Activated T-helper 9 cell treated with anti-CD3 and anti-CD28 coated beads, Interleukin-2, amount 50 U/mL, for 16 hours (primary cell): ENCODE measurements around the gene DCST1.

Source experiments
- DNase-seq: peaks from one replicate; pipeline ENCODE4 v3.0.0-alpha.2; 2020; ENCODE audit warnings: low read depth

DCST1 gene

DNA sequence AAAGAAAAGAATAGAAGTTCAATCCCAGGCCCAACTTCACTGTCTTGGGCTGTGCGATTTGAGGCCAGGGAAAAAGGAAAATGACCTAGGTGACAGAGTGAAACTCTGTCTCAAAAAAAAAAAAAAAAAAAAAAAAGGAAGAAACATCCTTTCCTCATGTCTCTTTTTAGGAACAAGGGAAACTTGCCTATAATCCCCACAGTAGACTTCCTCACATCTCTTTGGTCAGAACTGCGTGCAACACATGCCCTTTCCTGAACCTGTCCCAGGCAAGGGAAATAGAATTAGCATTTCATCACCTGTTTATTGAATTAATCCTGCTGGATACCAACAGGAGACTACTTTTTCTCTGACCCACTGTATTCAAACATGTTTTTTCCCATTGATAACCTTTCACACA is 2.3 kb downstream of the DCST1 start:
- no peak for DNase-seq

DNA sequence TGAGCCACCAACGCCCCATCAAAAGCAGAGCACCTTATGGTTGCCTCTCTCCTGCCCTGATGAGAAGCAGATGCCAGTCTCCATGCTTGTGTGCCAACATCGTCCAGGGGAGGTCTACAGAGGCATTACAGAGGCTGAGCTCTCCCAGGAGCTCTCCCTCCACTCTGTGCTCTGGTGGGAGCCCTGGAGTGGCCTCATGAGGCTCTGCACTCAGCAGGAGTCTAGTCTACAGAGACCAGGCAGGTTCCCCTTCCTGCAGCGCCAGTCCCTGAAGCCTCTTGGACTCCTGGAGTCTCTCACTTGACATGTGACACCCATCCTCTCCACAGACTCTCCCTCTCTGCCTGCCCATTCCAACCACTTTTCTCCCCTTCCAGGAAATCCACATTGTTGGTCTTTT is 3.4 kb downstream of the DCST1 start:
- DNase-seq, result no peak

GRCh38 chr1:155037851-155038441 is 4.3 kb downstream of the DCST1 start:
- DNase-seq, result no peak

DNA sequence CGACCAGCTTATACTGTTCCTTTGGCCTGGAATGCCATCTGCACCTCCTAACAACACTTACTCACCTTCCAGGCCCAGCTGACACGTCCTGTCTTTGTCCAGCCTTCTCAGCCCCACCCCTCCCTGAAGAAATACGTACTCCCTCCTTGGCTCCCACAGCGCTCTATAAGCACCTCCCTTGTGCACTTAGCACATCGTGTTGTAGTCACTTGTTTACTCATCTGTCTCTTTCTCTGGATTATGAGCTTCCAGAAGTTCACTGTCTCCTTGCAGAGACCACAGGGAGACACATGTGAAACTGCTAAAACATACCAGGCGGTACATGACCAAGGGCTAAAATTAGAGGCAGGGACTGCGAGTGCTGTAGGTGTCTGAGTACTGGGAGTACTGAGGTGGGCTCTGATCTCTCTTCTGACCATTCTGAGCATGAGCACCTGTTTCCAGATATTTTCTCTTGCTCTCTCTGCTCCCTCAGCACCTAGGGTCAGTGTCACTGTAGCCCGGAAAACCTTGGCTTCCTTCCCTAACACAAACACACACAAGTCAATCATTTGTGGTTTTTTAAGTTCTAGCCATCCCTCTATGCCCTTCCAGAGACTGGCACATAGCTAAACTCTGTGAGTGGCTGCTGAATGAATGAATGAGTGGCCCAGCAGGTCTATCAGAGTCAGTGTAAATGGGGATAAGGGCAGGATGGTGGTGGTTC is 5.1 kb downstream of the DCST1 start:
- DNase-seq, result no peak

DNA sequence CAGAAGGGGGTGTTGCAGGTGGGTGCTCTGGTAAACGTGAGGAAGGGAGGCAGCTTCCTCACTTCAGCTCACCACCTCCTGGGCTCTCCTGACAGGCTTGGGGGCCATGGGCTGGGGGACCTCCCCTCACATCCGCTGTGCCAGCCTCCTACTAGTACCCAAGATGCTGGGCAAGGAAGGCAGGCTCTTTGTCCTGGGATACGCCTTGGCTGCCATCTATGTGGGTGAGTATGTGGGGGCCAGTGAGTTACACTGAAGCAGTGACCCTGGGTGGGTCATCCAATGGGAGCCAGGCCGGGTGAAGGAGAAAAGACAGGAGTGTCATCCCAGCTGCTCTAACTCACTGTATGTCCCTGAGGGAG is 5.7 kb downstream of the DCST1 start:
- DNase-seq, result no peak

- DNase-seq, result no peak
Measured at GRCh38 chr1:155040358-155041093, 6.9 kb downstream of the DCST1 start.

DNA sequence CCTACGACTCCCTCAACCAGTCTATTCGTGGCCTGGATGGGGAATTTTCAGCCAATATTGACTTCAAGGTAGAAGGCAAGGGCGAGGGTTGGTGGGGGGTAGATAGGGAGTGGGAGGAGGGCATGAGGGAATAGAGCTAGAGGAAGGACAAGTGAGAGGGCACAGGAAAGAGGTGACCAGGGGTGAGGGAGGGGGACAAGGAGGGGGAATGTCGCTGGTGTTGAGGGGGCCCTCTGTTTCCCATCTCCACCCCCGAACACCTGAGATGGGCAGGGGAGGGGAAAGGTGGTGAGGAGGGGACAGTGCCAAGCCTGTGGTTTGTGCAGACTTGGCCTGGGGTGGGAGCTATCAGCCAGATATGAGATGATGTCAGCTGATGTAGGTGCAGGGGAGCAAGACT is 9.2 kb downstream of the DCST1 start:
- no peak for DNase-seq

GRCh38 chr1:155043301-155043702 is 9.7 kb downstream of the DCST1 start:
- no peak for DNase-seq

- DNase-seq, result no peak
Measured at GRCh38 chr1:155043793-155044192, 10.2 kb downstream of the DCST1 start.

DNA sequence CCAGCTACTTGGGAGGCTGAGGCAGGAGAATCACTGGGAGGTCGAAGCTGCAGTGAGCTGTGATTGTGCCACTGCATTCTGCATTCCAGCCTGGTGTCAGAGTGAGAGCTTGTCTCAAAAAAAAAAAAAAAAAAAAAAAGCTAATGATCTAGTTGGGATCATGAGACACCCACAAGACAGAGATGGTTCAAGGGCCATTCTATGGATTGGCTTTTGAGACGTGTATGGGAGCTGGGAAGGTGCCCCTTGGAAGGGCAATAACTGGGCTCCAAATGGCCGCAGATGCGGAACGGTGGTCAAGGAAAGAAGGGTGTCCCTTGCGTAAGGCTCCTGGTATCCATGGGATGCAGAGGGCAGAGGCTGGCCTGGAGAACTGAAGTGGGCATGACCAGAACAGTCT is 10.7 kb downstream of the DCST1 start:
- DNase-seq, result no peak

GRCh38 chr1:155044812-155045657 is 11.4 kb downstream of the DCST1 start:
- peak; percentile 33 for DNase-seq

DNA sequence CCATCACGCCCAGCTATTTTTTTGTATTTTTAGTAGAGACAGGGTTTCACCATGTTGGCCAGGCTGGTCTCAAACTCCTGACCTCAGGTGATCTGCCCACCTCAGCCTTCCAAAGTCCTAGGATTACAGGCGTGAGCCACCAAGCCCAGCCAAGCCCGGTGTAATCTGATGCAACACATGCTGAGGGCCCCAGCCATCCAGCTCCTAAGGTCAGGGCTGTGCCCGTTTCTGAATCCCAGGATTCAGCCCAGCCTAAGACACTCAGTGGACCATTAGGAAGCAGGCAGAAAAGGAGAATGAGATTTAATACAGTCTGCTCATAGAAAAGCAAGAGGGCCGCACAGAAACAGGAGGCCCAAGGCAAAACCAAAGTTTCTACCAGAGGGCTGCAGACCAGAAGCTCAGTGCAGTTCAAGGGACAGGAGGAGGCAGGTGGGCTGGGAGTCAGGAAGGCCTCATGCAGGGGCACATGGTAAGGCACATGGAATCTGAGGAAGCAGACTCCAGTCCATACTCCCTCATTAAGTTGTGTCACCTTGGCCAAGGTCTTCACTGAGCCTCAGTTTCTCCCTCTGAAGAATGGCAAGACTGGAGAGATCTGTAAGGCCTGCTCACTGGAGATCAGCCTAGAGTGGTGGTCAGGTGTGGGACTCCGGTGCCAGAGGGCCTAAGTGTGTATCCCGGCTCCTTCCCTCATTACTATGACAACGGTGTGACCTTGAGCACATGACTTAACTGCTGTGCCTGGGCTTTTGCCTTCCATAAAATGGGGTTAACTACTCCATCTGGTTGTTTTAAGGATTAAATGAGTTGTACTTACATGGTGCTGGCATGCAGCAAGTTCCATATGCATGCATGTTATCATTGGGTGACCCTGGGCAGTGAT is 15.1 kb downstream of the DCST1 start:
- no peak for DNase-seq

- DNase-seq, result no peak
Measured at GRCh38 chr1:155049651-155050559, 16.3 kb downstream of the DCST1 start.

DNA sequence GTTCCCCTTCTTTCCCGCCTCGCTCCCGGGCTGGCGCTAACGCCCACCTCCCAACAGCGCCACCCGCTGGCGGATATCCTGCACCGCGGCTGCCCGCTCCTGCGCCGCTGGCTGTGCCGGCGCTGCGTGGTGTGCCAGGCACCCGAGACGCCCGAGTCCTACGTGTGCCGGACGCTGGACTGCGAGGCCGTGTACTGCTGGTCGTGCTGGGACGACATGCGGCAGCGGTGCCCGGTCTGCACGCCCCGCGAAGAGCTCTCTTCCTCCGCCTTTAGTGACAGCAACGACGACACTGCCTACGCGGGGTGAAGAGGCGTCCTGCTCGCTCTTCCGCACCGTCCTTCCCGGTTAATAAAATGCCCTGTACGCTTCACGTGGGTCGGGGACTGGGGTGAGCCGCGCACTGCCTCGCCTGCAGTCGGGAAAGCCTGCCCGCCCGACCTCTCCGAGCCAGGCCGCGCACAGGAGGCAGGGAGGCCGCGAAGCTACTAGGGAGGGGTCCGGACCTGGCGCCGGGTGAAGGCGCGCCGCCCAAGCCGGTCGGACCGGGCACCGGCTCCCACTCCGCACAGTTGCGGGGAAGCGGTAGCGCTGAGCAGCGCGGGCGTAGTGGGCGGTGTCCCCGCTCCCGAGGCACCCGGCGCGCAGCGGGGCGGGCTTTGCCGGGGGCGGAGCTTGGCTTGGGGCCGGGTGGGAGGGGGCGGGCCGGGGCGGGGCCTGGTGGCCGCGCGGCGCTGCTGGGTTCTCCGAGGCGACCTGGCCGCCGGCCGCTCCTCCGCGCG is 17.1 kb downstream of the DCST1 start, which contains the start of gene ADAM15:
ADAM15 (plus strand) TSS at position 757 of the 782 bp plus-strand sequence. CDS start 71 bp downstream, outside the sequence.
- DNase-seq, result peak; percentile 75

GRCh38 chr1:155051342-155051776 is 17.7 kb downstream of the DCST1 start:
- no peak for DNase-seq

DNA sequence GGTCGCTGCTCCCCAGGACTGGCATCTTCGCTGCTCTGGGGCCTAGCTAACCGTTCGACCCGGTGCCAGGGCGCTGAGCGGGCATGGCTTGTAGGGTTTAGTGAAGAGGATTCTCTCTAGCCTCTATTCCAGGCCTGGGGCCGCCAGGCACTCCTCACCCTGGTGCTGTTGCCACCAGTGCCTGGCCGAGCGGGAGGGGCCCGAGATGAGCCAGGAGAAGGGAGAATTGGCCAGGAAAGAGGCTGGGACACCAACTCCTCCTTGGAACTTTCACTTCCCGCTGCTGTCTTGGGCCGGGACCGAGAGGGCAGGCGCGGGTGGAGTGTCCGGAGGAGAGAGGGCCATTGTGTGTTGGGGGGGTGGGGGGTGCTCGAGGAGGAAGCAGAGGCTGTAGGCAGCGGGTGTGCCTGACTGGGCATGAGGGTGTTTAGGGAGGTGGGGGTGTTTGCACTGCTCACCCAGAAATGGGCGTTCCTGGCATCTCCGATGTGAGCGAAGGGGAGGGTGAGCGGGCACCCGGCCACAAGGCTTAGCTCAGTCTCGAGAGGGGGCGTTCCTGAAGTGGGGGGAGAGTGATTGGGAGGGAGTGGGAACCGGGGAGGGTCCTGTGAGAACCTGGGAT is 18.3 kb downstream of the DCST1 start:
- peak; percentile 9 for DNase-seq

DNA sequence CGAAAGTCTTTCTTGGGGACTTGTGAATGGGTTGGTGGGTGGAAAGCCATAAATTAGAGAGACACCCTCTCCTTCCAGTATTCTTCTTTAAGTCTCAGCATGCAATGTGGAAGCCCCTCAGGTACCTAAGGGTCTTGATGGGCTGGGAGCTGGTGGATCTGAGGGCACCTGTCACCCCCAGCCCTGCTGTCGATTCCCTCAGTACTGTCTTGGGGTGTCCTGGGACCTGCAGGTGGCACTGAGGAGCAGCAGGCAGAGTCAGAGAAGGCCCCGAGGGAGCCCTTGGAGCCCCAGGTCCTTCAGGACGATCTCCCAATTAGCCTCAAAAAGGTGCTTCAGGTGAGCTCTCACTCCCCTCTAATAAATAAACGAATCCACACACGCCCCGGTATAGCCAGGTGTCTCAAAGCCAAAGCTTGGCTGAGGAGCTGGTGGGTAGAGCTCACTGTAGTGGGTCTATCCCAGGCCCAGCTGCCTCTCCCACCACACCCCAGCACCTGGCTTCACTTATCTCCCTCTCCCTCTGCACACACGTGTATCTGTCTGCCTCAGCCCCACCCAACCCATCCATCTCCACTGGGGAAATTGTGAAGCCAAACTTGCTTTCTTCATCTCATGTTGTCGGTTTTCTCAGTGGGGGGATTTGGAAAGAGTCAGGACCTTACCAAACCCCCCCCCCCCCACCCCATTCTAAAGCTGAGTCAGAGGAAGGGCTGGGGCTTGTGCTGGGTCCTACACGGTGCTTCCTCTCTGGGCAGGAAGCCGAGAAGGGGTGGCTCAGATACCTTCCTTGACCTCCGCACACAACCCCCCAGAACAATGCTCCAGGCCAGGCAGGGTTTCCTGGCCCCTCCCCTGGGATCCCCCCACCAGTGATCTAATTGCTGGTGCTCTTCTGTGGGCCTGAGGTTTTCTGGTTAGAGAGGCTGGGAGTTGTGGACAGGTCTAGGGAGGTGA is 19.1 kb downstream of the DCST1 start:
- DNase-seq, result no peak
